NCI-H226 (cell line): ENCODE results near the gene THSD7A.

Source experiments
- DNase-seq: peaks from one replicate; pipeline ENCODE4 v3.0.0-alpha.2; 2015

THSD7A gene

DNA sequence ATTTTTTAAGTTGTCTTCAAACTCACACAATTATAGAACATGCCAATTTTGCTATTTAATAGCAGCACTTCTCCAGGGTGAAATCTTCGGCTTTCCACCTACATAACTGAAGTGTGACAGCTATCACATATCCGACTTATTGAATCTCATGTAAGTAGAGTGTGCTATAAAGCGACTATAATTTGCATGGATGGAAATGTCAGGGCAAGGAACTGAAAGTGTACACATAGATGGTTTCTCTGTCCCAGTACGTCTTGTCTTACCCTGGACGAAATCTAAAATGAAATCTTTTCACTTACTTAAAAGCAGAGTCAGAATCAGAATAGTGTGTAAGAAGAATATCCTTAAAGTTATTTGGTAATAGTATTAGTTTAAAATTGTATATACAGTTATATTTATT, 132.3 kb downstream of the THSD7A start:
- DNase-seq = no peak

DNA sequence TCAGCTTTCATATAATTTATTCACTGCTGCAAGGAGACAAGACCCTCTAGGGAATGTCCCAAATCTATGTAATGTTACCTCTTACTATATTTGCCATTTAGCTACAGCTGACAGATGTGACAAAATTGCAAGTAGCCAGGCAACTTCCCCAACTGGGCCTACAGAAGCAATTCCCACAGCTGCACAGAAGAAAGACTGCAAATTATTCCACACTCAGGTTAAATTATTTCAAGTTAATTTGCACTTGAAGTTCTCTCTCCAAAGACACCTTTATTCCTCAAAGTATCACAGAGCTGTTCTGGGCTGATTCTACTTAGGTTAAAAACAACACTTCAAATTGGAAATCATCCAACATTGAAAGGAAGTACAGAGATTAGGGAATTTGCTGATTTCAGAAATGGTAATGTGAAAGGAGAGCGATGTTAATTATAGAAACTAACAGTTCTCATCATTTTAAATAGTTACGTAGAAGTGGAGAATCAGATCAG, 133.6 kb downstream of the THSD7A start:
- DNase-seq = no peak

DNA sequence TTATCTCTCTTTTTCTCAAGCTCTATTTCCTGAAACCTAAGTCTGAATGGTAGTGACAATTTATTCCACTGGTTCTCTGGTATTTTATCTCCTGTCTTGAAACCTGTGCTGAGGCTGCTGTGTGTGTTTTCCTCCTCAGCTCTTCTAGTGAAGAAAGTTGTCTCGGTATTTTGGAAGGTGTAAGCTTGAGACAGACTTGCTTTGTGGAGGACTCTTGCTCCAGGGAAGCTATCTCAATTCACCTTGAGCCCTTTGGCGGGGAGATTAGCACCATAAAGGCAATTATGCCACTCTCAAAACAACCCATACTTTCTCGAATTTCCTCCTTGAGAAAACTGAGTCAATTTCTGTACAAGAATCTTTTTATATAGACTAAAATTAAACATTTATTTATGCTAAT, 141.6 kb downstream of the THSD7A start:
- DNase-seq = no peak

DNA sequence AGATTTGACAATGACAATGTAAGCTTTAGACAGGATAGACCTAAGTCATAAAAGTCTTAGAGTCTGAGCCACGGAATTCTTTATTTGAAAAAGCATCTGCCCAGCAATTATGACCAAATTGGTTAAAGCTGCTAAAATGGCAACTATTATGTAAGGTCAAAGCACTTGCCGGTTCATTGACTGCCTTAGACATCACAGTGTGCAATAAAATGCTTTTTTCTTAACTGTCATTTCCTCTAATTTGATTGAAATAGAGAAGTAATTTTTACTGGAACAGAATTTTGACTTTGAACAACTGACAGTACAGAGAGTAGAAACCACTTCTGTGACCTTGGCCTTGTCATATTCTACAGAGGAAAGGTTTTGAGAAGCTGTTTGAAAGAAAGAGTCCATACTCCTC, 142.9 kb downstream of the THSD7A start:
- no peak for DNase-seq

DNA sequence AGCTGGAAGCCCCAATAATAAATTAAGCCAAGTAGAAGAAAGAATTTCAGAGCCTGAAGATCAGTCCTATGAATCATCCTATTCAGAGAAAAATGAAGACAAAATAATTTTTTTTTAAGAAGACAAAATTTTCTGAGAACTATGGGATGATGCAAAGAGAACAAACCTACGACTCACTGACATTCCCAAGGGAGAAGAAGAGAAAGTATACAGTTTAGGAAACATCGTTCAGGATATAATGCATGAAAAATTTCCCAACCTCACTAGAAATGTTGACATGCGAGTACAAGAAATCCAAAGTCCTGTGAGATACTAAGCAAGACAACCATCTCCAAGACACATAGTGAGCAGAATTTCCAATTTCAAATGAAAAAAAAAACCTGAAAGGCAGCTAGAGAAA, 150.5 kb downstream of the THSD7A start:
- DNase-seq = no peak

DNA sequence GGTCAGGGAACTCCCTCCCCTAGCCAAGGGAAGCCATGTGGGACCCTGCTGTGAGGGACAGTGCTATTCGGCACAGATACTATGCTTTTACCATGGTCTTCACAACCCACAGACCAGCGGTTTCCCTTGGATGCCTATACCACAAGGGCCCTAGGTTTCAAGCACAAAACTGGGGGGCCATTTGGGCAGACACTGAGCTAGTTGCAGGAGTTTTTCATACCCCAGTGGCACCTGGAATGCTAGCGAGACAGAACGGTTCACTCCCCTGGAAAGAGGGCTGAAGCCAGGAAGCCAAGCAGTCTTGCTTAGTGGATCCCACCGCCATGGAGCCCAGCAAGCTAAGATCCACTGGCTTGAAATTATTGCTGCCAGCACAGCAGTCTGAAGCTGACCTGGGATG, 156.8 kb downstream of the THSD7A start:
- DNase-seq = no peak

DNA sequence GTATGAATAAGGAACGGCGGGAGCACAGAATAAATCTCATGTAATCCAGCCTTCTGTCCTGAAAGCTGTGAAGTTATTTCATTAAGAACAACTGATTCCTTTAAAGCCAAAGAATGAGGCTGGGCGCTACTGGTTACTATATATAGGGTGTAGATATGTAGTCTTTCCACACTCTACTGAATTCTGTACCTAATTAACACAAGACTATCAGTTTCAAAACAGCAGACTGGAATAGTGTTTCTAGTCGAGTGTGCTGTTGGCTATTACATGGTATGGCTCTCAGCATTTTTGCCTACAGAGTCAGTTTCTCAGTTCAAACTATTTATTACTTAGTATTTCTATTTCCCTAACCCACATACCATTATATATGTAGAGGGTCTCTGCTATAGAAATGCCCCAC, 163.3 kb downstream of the THSD7A start:
- no peak for DNase-seq

DNA sequence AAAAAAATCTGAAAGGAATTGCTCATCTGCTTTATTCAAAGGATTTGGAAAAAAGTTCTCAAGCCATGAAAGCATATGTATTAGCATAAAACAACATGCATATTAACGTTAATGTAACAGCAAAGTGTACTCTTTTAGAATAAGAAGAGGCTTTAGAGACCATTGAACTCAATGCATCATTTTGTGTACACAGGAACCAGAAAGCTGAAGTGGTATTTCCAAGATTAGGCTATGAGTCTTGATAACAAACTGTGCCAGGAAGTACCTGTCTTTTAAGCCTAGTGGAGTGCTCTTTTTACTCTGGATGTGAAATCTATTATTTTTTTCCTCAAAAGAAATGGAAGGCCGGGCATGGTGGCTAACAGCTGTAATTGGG, 164.2 kb downstream of the THSD7A start:
- DNase-seq = no peak

DNA sequence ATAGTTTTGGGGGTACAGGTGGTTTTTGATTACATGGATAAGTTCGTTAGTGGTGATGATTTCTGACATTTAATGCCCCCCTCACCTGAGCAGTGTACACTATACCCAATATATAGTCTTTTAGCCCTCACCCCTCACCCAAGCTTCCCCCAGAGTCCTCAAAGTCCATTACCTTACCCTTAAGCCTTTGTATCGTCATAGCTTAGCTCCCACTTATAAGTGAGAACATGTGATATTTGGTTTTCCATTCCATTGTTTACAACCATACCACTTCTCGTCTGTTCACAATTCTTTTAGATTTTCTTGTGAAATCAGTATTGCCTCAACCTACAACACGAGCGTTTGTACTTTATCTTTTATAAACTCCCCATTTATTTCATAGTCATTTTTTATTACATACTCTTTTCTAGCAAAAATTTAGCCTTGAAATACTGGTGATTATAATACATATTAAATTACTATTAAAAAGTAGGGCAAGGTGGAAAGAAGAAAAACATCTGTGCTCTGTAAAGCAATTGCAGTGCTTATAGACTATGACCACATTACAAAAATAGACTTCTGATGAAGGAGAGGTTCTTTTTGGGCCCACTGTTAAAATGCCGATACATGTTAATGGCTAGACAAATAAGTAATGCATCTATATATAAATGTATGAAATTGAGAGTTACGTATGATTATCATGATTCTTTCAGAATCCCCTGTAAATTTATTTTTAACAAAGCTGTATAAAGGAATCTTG, 164.8 kb downstream of the THSD7A start:
- no peak for DNase-seq

DNA sequence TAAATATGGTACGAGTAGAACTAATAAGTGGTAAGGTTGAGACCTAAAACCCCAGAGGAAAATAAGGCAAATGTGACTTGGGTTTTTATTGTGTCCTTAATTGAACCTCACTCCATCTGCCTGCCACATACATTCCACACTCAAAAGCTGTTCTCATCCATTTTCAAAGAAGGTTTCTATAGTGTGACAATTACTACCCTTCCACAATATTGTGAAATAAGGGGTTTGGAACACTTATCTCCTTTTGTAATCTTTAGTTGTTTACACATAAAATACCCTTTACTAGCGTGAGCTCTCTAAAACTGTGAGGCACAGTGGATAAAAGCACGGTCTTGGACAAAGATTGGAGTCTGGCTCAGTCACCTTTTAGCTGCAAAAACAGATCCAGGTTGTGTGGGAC, 166.6 kb downstream of the THSD7A start:
- no peak for DNase-seq

DNA sequence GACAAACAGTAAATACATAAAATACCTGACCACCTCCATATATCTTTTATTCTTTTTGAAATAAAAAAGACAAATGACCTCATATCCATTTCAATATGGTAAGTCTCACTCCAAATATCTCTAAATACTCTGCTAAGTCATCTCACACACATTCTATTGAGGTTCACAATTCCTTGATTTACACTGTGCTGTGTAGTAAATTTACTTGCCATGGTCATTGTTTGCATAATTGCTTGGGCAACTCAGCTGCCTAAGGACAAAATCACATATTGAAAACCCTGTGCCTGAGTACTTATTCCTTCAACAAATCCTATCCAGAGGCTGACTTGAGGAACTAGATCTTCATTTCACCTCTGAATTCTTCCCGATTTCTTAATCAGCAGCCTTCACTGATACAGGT, 176.4 kb downstream of the THSD7A start:
- DNase-seq = no peak

DNA sequence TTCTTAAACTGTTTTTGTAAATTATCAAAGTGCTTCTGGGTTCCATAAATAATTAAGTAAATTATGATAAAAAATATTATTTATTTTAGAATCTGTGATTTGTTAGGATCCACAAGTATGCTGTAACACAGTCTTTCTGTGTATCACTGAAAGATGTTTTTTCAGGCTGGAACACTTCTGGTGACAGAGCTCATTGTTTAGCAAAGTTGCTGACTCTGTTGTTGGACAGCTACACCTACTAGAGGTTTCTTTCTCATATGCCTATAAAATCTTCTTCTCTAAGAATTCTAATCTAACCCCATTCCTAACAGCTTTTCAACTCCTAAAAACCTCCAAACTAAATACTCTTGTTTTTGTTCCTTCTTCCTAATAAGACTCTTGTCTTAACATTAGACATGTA, 176.8 kb downstream of the THSD7A start:
- DNase-seq = no peak

DNA sequence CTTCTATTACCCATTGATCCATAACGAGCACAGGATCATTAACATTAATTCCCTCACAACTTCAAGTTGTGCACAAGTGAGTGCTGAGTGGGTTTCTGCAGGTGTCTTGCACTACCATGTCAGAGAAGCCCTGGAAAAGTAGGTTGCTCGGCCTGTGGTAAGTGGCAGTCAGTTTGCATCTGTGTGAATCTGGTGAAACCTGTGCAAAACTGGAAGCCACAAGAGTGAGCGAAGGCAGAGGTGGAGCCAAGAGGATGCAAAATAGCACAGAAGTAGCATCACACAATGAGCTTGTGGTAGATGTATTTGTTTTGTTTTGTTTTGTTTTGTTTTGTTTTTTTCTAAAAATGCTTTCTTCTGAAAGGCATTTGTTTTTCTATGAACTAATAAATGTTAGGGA, 181.5 kb downstream of the THSD7A start:
- DNase-seq = no peak

DNA sequence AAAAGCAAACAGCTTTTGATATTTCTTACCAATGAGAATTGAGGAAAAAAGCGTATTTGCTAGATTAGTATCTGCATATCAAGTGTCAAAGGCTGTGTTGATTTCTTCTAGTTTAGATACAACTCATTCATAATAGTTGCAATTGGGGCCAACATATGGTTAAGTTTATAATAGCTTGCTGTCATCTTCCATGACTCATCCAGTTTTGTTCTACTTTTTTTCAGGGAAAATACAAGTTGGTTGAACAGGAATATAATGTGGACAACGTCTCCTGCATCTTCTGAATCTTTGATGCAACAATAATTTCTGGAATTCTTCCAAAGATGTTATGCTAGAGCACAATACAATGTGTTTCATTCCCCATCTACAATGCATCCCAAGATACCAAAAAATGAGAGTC, 182.0 kb downstream of the THSD7A start:
- DNase-seq = no peak

DNA sequence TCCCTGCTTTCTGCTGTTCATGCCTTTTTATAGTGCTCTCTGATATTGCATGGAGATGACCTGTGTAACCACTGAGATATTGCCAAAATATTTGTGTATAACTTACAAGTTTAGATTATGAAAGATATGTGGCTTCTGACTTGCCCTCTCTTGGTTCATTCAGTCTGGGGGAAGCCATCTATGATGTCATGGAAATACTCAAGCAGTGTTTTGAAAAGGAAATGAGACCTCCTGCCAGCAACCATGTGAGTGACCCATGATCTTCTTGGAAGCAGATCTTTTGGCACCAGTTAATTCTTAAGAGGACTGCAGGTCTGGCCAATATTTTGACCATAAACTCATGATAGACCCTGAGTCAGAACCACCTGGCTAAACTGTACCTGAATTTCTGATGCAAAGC, 183.0 kb downstream of the THSD7A start:
- no peak for DNase-seq

DNA sequence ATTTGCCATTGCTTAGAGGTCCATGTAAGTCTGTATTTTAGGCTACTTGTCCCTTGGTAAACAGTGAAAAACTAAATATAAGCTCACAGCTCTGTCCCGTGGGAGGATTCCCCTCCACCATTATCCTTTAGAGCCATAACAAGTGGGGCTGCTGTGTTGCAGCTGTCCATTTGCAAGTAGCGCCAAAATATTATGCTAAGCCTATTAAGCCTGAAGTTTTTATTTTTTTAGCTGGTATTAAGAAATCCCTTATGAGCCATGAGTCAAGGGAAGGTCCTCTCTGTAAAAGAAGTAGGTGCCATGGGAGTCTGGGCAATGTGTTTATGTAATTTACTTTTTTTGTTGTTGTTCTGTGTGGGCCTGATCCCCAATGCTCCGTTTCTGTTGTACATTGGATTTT, 183.9 kb downstream of the THSD7A start:
- DNase-seq = no peak

DNA sequence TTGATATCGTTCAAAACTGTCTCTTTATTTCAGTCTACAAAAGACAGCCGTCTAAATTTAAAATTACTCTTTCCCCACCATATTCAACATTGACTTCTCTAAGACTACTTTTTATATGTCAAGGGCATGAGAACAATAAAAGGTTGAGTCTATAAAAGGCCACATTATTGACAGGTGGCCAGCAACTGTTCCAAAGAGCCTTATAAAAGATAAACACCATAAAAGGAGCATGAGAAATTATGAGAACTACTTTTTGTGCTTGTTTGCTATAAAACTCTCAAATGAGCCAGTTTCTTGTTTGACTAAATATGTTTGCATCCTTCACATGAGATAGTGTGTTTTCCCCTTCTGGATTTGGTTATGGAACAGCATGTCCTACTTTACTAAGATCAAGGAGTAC, 189.2 kb downstream of the THSD7A start:
- DNase-seq = no peak

DNA sequence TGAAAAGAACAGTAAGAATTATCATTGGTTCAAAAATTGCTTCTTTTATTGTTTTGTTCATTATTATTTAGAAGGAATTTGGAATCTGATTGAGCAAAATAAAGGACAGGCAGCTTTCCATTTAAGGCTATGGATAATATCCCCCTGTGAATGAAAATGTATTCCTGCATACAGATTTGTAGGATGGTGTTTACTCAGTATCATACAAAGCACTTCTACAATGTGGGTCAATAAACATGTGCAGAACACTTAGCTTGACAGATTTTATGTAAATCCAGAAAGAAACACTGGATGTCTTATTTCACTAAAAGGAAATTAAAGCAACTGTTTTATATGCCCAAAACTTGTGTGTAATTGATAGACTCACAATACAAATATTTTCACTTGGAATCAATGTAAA, 189.7 kb downstream of the THSD7A start:
- no peak for DNase-seq

DNA sequence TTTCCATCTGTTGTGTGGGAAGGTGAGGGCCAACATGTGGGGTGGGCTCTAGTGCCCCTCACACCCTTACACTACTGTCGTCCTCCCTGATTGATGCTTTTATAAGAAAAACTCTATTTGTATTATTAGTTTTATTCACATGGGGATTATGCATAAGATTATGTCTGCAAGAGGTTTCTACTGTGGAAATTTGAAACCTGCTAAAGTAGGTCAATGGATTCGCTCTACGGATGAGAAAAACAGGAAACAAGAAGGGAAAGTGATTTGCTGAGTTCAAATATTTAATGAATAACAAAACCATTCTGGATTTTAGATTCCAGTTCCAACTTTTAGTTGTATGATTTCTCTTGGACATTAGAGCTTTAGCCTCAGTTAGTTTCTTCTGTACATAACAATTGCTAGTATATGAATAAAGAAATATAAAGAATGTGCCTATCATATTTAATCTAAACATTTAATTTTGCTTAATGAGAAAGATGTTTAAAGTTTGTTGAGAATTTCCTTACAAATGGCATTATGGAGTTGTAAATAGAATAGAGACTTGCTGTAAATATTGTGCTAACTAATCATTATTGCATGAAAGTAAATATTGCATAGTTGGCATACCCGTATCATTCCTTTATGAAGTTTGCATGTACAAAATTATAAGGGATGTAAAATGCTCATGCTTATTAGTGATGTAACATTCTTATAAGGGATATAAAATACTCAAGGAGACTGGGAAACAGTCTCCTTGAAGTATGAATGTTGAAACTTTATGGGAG, 193.8 kb downstream of the THSD7A start:
- DNase-seq = no peak

DNA sequence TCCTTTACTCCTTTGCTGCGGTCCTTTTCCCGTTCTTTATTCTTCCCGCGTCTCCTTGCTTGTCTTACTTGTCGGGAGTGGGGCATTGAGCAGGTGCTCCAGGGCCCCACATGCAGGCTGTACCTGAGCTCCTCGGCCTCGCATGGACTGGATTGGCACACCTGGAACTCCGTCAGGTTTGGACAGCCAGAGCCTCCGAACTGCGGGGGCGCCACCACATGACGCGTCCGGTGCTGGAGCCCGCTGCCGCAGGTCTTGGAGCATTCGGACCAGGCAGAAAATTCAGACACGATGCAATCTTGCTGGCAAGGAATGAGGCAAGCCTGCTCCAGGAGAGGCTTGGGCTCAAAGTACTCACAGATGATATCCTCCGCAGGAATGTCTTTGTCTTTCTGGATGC, 195.7 kb downstream of the THSD7A start:
- DNase-seq = no peak

DNA sequence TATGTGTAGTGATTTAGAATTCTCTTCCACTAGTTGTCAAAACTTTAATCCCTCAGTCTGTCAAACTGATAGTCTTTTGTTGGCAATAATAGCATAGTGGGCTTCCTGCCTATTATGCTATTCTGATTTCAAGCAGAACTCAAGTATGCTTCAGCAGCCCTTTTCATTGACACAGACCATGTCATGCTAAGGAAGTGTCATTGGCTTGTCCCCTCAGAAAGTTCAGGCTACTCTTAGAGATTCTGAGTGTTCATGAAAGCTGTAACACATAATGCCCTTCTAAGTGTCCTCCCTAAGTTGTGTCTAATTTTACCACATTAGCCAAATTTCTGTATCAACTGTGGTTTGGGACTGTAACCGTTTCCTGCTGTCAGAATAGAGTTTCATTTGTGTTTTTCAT, 198.7 kb downstream of the THSD7A start:
- DNase-seq = no peak

DNA sequence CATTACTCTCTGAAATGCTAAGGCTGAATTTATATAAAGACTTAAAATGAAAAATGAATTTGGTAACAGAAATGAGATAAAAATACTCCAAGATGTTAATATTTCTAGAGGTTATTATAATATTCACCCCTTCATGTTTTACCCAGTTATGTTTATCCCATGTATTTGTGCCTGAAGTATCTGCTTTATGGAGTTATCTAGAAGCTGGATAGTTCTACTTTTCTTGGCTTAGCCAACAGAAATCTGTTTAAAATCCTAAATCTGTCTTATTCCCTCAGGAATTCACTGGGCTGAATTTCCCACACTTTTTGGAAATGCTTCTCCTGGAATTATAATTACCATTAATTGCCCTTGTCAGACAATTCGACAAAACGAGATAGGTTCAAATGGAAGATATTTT, 201.6 kb downstream of the THSD7A start:
- no peak for DNase-seq

DNA sequence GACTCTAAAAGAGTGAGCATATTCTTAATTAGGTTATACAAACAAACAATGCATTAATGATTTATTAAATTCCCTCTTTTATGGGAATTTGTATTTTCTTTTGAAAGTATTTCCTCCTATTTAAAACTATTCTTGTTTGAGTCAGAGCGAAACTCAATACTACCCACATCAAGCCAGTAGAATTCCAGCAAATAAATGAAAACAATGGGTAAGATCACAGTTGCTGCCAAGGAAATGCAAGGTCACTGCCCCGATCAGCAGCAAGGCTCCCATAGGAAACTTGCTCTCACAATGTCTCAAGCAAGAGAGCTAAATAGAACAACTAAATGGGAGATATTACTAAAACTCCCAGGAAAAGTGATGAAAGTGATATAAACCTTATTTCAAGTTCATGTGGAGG, 206.3 kb downstream of the THSD7A start:
- no peak for DNase-seq

DNA sequence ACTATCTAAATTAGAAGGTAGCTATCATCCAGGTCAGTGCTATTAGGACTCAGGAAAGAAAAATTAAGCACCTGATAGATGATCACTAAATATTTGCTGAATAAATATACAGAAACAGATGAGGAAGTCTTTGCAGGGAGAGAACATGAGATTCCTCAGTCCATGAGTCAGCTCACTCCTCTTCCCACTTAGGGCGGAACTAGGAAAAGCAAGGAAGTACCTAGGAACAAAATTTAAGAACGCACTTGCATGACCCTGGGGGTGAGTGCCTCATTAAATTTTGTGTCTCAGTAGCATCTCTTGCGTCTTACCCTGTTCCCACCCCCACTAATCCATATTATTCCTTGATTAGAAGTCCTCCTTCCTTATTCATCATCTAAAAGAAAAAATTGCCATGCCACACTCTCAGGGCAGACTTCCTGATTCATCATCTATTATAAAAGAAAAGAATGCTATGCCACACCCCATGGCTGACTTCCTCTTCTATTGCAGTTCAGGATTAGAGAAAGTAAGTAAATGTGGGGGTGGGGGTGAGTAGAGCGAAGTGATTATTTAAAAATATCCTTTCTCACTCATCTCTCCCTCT, 208.8 kb downstream of the THSD7A start:
- no peak for DNase-seq
